ENCODE data around the gene NADK. TPM values are rescaled to one million over a fixed set of nuclear protein-coding genes. Genes with fewer than 3 reads are reported as not detected.

NADK gene
- total and polyA plus RNA-seq, 10 of the 15 experiments (the other 5 are each of a cell fraction or from before 2014, with no cell fraction given), result 1.1 to 93.2 (median 46.9) TPM

- intact Hi-C loops (cut with micrococcal nuclease; ENCODE audit: unreplicated experiment), result no loop called here
- Histone ChIP-seq H3K79me2 (ENCODE audit: control insufficient read depth, insufficient read depth, low read length) (no peaks in the 10 kb centered on the region; the same call in 1 of the 2 replicates), H3K9ac (ENCODE audit: control insufficient read depth, insufficient read depth, low read length) (no peak overlapping the region), H4K20me1 (ENCODE audit: control insufficient read depth, insufficient read depth) (no peaks in the 10 kb centered on the region), H3K4me2 (ENCODE audit: control insufficient read depth, insufficient read depth) (no peak overlapping the region), H2AFZ (ENCODE audit: control insufficient read depth, low read depth, low read length) (no peak overlapping the region), H3K27ac (ENCODE audit: control insufficient read depth, insufficient read depth) (no peak overlapping the region), H3K27me3 (replicated peaks in 1 of 2; ENCODE audit: control insufficient read depth in 2 of 2, insufficient read depth in 2 of 2, low read length in 1 of 2) (no peaks in the 10 kb centered on the region), H3K4me3 (no peak overlapping the region), H3K9me3 (replicated peaks; ENCODE audit: control insufficient read depth, insufficient read depth, low read length) (no peaks in the 10 kb centered on the region), H3K4me1 (ENCODE audit: control insufficient read depth, insufficient read depth, low read length) (no peaks in the 10 kb centered on the region), H3K36me3 (ENCODE audit: control insufficient read depth in 2 of 2, insufficient read depth in 2 of 2, low read length in 1 of 2) (peaks cover 23 to 52% of the 10 kb centered on the region in 2 experiments)
- POLR2A ChIA-PET, result no interaction called here
- RAD21 ChIA-PET (ENCODE audit: unreplicated experiment), result no interaction called here
- FAIRE-seq (no peak), DNase-seq (ENCODE audit: low read depth, low spot score) (no peak), ATAC-seq (no peak)
- in situ Hi-C loops (cut with MboI), result no loop called here
- CTCF ChIA-PET, result no interaction called here
- SMC1A ChIA-PET (ENCODE audit: uncharacterized antibody, unreplicated experiment), result no interaction called here
- 89% methylated on average over 37 of the region's 37 CpGs for WGBS (ENCODE audit: insufficient coverage, insufficient replicate concordance, low lambda C conversion rate, missing lambda C conversion rate)
- BruUV-seq (replicated peaks), result no TSS peak
- TF ChIP-seq MEF2A (IDR thresholded peaks at IDR 0.05; ENCODE audit: insufficient read depth, low read depth, low read length) (no peak), ZNF622 (IDR thresholded peaks at IDR 0.05) (no peak), MLLT1 (IDR thresholded peaks at IDR 0.05) (no peak), PAX5 (IDR thresholded peaks at IDR 0.05; ENCODE audit: borderline replicate concordance, low read depth, low read length) (no peak), YY1 (IDR thresholded peaks at IDR 0.05; ENCODE audit: low read depth, low read length) (no peak), SIX5 (IDR thresholded peaks at IDR 0.05; ENCODE audit: low read depth, low read length, severe bottlenecking) (no peak), RCOR1 (conservative IDR thresholded peaks at IDR 0.05; ENCODE audit: low read depth, low read length) (no peak), KLF5 (IDR thresholded peaks at IDR 0.05; ENCODE audit: partially characterized antibody) (no peak), IKZF2 (IDR thresholded peaks at IDR 0.05) (no peak), NFXL1 (IDR thresholded peaks at IDR 0.05; ENCODE audit: borderline replicate concordance) (no peak), MTA2 (IDR thresholded peaks at IDR 0.05; ENCODE audit: low read depth) (no peak), BHLHE40 (IDR thresholded peaks at IDR 0.05; ENCODE audit: borderline replicate concordance in 1 of 2, low read depth in 2 of 2, low read length in 1 of 2) (no peak), ZBED1 (IDR thresholded peaks at IDR 0.05; ENCODE audit: borderline replicate concordance) (no peak), CEBPZ (IDR thresholded peaks at IDR 0.05; ENCODE audit: low read depth, low read length) (no peak), BCL3 (IDR thresholded peaks at IDR 0.05; ENCODE audit: borderline replicate concordance, insufficient read depth, low read depth, low read length, poor library complexity, severe bottlenecking) (no peak)
- TF ChIP-seq, protein P1, sequence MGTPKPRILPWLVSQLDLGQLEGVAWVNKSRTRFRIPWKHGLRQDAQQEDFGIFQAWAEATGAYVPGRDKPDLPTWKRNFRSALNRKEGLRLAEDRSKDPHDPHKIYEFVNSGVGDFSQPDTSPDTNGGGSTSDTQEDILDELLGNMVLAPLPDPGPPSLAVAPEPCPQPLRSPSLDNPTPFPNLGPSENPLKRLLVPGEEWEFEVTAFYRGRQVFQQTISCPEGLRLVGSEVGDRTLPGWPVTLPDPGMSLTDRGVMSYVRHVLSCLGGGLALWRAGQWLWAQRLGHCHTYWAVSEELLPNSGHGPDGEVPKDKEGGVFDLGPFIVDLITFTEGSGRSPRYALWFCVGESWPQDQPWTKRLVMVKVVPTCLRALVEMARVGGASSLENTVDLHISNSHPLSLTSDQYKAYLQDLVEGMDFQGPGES (IDR thresholded peaks at IDR 0.05), result no peak
These were observed 18.6 kb downstream of the NADK start for GRCh38 chr1:1759456-1760344.
